ENCODE measurements around the gene SLC25A21. TPM values are rescaled to one million over a fixed set of nuclear protein-coding genes. Genes with fewer than 3 reads are reported as not detected.

The SLC25A21 gene
- total and polyA plus RNA-seq, 2 of the 13 experiments (the other 11 are each of a cell fraction or from before 2014, with no cell fraction given), result 1.9 to 2.9 TPM

- H3K27me3 ChIP-seq (ENCODE audit: control insufficient read depth in 1 of 2, insufficient read depth in 2 of 2, low read length in 2 of 2), result no peaks in the 10 kb centered on the region
- H3K79me2 ChIP-seq (ENCODE audit: insufficient read depth, low read length), result no peaks in the 10 kb centered on the region
- no peaks in the 10 kb centered on the region for H3K36me3 ChIP-seq (replicated peaks in 1 of 2; ENCODE audit: control insufficient read depth in 1 of 2, insufficient read depth in 2 of 2, low read length in 2 of 2)
- in situ Hi-C loops (cut with HindIII; ENCODE audit: extremely low pct_ligation_motif_present, low pct_unique_long_range_greater_than_20kb) (no loop called here), intact Hi-C loops (cut with micrococcal nuclease; ENCODE audit: unreplicated experiment) (no loop called here)
- ChIA-PET CTCF (ENCODE audit: low intra/inter-chr PET ratio, low total read pairs) (no interaction called here), POLR2A (no interaction called here)
- H3K9ac ChIP-seq (ENCODE audit: insufficient read depth, low read depth, low read length), result no peak overlapping the region
- DNase-seq (ENCODE audit: low spot score), result no peak
- no peak overlapping the region for H3K4me2 ChIP-seq (ENCODE audit: low read depth, low read length)
- TF ChIP-seq ATF7 (IDR thresholded peaks at IDR 0.05) (peak; percentile 57), ATF7 (CRISPR knock-in tag; IDR thresholded peaks at IDR 0.05) (no peak), SIX1 (CRISPR knock-in tag; IDR thresholded peaks at IDR 0.05; ENCODE audit: borderline replicate concordance) (no peak)
- no TSS peak for BruUV-seq (replicated peaks)
- H3K27ac ChIP-seq (ENCODE audit: extremely low read length, insufficient read depth, low read length), result no peak overlapping the region
- peaks cover 10% of the 10 kb centered on the region; the same call in 1 of the 2 replicates for H3K4me1 ChIP-seq (ENCODE audit: insufficient read depth, low read length)
- no peak overlapping the region for H3K4me3 ChIP-seq (replicated peaks in 1 of 3; ENCODE audit: insufficient read depth in 1 of 3, low read depth in 2 of 3, low read length in 3 of 3)
- no peak for ATAC-seq
- no peaks in the 10 kb centered on the region for H3K9me3 ChIP-seq (ENCODE audit: low read length)
- H4K20me1 ChIP-seq (ENCODE audit: insufficient read depth, low read length), result no peaks in the 10 kb centered on the region
- WGBS (ENCODE audit: low lambda C conversion rate), result 28% methylated on average over 7 of the region's 7 CpGs
- H2AFZ ChIP-seq (ENCODE audit: low read length), result no peak overlapping the region
- no peak for FAIRE-seq
Observed at GRCh38 chr14:36767603-36768281, 404.7 kb downstream of the SLC25A21 start.

GRCh38 chr14:36766974-36767373 lies 405.4 kb downstream of the SLC25A21 start:
- FAIRE-seq (no peak), ATAC-seq (no peak), DNase-seq (ENCODE audit: low spot score) (no peak)
- BruUV-seq (replicated peaks), result no TSS peak
- no peak overlapping the region for H3K27ac ChIP-seq (ENCODE audit: extremely low read length, insufficient read depth, low read length)
- no peak overlapping the region for H2AFZ ChIP-seq (ENCODE audit: low read length)
- H3K4me3 ChIP-seq (replicated peaks in 1 of 3; ENCODE audit: insufficient read depth in 1 of 3, low read depth in 2 of 3, low read length in 3 of 3), result no peak overlapping the region
- H3K4me1 ChIP-seq (ENCODE audit: insufficient read depth, low read length), result peaks cover 10% of the 10 kb centered on the region; the same call in 1 of the 2 replicates
- H3K9ac ChIP-seq (ENCODE audit: insufficient read depth, low read depth, low read length), result no peak overlapping the region
- no peaks in the 10 kb centered on the region for H3K36me3 ChIP-seq (replicated peaks in 1 of 2; ENCODE audit: control insufficient read depth in 1 of 2, insufficient read depth in 2 of 2, low read length in 2 of 2)
- TF ChIP-seq MAFK (conservative IDR thresholded peaks at IDR 0.05 in 1 of 2, IDR thresholded peaks at IDR 0.05 in 1 of 2; ENCODE audit: low read length in 2 of 2) (peak; percentile 83 to 87), ZSCAN22 (CRISPR knock-in tag; IDR thresholded peaks at IDR 0.05) (no peak), MAFF (IDR thresholded peaks at IDR 0.05; ENCODE audit: low read depth, low read length) (peak; percentile 74)
- in situ Hi-C loops (cut with HindIII; ENCODE audit: extremely low pct_ligation_motif_present, low pct_unique_long_range_greater_than_20kb) (no loop called here), intact Hi-C loops (cut with micrococcal nuclease; ENCODE audit: unreplicated experiment) (no loop called here)
- no peaks in the 10 kb centered on the region for H3K27me3 ChIP-seq (ENCODE audit: control insufficient read depth in 1 of 2, insufficient read depth in 2 of 2, low read length in 2 of 2)
- H3K9me3 ChIP-seq (ENCODE audit: low read length), result no peaks in the 10 kb centered on the region
- H3K79me2 ChIP-seq (ENCODE audit: insufficient read depth, low read length), result no peaks in the 10 kb centered on the region
- H4K20me1 ChIP-seq (ENCODE audit: insufficient read depth, low read length), result no peaks in the 10 kb centered on the region
- 1% methylated on average over 2 of the region's 2 CpGs for WGBS (ENCODE audit: low lambda C conversion rate)
- H3K4me2 ChIP-seq (ENCODE audit: low read depth, low read length), result no peak overlapping the region
- ChIA-PET CTCF (ENCODE audit: low intra/inter-chr PET ratio, low total read pairs) (no interaction called here), POLR2A (no interaction called here)
